GM19372 (cell line): Measurements from ENCODE around the gene GSDMA.

ENCODE experiments used
- ATAC-seq: cut with Tn5 transposase; IDR thresholded peaks from one replicate; pipeline ENCODE4 v1.9.1; 2021; ENCODE audit warnings: mild to moderate bottlenecking, low read depth, moderate library complexity; ENCODE audit not compliant: unreplicated experiment

The GSDMA gene

GRCh38 chr17:40018211-40019121, 55.7 kb downstream of the GSDMA start:
- no peak for ATAC-seq

GRCh38 chr17:40019140-40019991, 56.6 kb downstream of the GSDMA start:
- no peak for ATAC-seq

GRCh38 chr17:40020146-40020545, 57.3 kb downstream of the GSDMA start:
- no peak for ATAC-seq

GRCh38 chr17:40021451-40021971, 58.7 kb downstream of the GSDMA start:
- no peak for ATAC-seq

- no peak for ATAC-seq
These were observed 59.7 kb downstream of the GSDMA start for GRCh38 chr17:40022497-40022896.

- no peak for ATAC-seq
These were observed 60.2 kb downstream of the GSDMA start for GRCh38 chr17:40022961-40023541.

GRCh38 chr17:40023590-40024292, 60.9 kb downstream of the GSDMA start:
- ATAC-seq = no peak

GRCh38 chr17:40024901-40025300, 62.1 kb downstream of the GSDMA start:
- ATAC-seq = no peak

- no peak for ATAC-seq
These were observed 62.8 kb downstream of the GSDMA start for GRCh38 chr17:40025559-40025958.

- ATAC-seq = no peak
These were observed 63.4 kb downstream of the GSDMA start for GRCh38 chr17:40025991-40026815.

- ATAC-seq = no peak
These were observed 64.2 kb downstream of the GSDMA start for GRCh38 chr17:40026816-40027613.
